AG08395 (cell line): ENCODE measurements around the gene DOC2B.
"Not testable (repeated sequence)": the region's sequence is repeated elsewhere in the genome, so short reads cannot be mapped to it uniquely, and the experiment has no call there.

ENCODE experiments used
- DNase-seq: peaks from one replicate; pipeline ENCODE4 v3.0.0; 2012; ENCODE audit warnings: mixed read lengths, low spot score

Gene DOC2B

GRCh38 chr17:144936-145670 lies 36.3 kb downstream of the DOC2B start:
- DNase-seq = no peak

DNA sequence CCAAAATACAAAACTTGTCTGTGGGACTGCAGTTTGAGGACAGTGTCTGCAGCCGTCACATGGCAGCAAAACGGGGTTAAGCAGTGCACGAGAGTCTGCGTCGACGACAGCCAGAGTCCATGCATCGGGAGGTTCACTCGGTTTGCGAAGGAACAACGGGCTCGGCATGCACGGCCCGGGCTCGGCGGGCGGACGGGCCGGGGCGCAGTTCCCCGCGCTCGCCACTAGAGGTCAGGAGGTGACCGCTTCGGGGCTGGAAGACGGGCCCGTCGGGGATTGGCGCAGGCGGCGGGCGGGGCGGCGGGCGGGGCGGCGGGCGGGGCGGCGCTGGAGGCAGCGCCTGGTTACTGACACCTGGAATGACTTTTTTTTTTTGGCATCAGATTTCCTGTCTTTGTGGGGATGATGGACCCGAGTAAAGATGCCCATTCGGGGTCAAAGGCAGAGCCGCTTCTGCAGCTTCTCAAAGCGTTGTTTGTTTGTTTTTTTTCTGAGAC lies 37.6 kb downstream of the DOC2B start:
- peak; percentile 91 for DNase-seq

DNA sequence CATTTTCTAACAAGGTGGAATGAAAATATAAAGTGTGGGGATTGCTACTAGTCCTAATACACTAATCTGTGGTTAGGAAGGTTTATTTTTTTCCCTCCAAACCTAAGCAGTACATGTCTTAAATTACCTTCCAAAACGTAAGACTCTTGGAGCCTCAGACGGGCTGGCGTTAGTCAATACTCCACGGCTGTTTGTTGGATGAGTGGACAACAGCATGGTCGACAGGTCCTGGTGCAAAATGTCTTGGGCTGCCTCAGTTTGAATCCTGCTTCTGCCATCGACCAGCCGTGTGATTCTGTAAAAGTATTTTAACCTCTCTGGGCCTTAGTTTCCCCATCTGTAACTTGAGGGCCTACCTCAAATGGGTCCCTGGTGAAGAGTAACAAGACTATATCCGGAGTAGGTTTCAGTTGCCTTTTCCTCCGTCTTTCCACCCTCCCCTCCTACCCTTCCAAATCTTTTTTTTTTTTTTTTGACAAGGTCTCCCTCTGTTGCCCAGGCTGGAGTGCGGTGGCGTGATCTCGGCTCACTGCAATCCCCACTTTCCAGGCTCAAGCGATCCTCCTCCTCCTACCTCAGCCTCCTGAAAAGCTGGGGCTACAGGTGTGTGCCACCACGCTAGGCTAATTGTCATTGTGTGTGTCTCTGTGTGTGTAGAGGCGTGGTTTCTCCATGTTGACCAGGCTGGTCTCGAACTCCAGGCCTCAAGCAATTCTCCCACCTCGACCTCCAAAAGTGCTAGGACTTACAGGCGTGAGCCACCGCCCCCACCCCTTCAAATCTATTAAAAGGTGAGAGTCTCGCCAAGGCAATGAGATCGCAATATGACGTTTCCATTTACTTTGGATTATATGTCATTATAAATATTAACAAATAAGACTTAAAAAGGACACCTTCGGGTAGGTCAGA lies 38.3 kb downstream of the DOC2B start:
- no peak for DNase-seq

DNA sequence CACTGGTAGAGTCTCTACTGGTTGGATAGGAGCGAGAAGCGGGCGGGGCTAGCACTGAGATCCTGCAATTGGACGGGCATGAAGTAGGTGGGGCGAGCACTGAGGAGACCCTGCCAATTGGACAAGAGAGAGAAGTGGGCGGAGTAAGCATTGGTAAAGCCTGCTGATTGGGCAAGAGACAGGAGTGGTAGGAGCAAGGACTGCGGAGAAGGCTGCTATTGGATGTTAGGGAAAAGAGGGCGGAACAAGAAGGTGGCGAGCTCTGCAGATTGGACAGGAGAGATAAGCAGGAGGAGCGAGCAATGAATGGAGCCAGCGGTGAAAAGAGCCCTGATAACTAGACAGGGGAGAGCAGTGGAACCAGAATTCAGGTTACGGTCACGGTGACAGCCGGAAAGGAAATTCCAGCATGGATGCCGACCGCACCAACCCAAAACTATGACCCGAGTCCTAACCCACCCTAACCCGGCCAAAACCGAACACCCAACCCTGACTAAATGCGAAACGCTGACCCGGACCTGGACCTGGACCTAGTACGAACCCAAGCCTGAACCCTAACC lies 39.3 kb downstream of the DOC2B start:
- peak; percentile 34 for DNase-seq

DNA sequence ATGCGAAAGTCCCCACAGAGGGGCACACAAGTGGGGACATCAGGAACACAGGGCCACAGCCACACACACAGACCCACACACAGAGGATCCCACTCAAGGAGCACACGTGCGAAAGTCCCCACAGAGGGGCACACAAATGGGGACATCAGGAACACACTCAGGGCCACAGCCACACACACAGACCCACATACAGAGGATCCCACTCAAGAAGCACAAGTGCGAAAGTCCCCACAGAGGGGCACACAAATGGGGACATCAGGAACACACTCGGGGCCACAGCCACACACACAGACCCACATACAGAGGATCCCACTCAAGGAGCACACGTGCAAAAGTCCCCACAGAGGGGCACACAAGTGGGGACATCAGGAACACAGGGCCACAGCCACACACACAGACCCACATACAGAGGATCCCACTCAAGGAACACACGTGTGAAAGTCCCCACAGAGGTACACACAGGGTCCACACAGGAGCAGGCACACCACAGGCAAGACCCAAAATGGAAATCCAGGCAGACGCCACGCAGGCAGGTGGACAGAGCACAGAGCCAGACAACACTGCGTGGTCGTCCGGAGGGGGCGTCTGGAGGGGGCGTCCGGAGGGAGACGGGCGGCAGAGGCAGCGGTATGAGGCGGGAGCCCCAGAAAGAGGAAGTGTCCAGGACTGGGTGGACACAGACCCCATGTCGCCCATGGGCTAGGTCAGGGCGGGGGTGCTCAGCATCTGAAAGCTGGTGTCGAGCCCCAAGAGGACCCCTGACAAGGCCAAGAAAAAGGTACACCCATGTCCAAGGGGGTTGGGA lies 41.8 kb downstream of the DOC2B start:
- DNase-seq = not testable (repeated sequence)

DNA sequence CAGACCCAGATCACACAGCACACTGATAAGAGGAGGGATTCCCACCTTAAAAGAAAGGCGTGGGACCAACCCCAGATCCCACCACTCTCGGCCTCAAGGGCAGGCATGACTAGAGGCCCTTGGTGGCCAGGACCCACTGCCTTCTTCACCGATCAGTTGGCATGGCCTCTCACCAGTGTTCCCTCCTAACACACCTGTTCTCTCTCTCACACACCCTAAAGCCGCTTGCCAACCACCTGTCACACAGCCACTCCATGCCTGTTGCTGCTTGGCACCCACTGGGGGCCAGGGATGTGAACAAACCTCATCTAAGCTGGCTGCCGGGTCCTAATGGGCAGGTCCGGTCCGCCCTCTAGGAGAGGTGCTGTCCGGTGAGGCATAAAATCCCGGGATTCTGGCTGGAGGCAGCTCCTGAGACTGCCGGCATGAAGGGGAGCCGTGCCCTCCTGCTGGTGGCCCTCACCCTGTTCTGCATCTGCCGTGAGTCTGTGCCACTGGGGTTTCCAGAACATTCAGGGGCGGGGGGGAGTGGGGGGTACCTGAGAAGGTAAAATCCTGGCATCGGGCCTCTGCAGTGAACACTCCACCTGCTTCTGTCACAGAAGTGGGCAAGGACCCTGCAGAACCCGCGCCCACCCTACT lies 44.2 kb downstream of the DOC2B start, which contains the start of gene SCGB1C2:
Gene SCGB1C2 (plus strand): TSS at position 404 of the 642 bp plus-strand sequence. CDS start 22 bp downstream, at position 426.
- DNase-seq = not testable (repeated sequence)

DNA sequence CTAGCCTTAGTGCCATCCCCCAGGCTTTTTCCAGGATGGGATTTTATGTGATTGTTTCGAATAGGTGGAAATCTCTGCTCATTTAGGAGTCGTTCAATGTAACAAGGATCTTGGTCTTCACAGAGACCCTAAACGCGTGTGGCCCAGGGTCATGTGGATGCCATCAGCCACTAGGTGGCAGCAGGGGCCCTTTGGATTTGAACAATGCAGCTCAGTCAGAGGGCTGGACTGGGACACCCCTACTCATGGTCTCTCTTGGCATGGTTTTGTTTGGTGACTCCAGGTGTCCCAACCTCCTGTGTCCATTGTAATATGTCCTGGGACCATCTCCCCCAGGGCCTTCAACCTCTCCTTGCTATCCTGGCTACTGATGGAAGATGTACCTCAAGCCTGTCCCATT lies 44.9 kb downstream of the DOC2B start:
- not testable (repeated sequence) for DNase-seq

DNA sequence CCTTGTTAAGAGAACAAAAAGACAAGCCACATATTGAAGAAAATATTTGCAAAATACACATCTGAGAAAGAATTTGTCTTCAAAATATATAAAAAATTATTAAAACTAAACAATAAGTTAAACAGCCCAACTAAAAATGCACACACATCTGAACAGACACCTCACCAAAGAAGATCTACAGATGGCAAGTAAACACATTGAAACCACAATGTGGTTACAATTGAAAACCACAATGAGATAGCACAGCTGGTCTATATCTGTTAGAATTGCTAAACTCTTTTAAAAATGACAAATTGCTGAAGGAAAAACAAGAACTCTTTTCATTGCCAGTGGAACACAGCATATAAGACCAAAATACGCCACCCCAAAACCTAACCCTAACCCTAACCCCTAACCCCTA lies 45.6 kb downstream of the DOC2B start:
- DNase-seq = not testable (repeated sequence)

DNA sequence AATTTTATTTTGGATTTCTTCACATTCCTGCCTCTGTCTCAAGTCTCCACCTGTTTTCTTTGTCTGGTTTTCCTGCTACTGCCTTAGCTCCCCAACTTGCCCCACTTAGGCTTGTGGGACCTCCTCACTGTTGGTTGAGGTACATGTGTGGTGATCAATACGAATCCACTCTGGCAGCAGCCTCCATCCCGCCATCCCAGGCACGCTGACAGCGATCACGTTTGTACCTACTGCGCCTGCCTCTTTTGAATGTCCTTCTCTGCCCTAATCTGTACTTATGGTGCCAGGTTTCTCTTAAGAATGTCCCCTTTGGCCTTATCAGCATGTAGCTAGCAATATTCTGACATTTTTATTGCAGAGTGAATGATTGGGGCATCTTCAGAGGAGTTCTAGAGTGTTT lies 46.4 kb downstream of the DOC2B start:
- DNase-seq = not testable (repeated sequence)

- DNase-seq = not testable (repeated sequence)
Observed at GRCh38 chr17:134332-134785, 47.1 kb downstream of the DOC2B start.

DNA sequence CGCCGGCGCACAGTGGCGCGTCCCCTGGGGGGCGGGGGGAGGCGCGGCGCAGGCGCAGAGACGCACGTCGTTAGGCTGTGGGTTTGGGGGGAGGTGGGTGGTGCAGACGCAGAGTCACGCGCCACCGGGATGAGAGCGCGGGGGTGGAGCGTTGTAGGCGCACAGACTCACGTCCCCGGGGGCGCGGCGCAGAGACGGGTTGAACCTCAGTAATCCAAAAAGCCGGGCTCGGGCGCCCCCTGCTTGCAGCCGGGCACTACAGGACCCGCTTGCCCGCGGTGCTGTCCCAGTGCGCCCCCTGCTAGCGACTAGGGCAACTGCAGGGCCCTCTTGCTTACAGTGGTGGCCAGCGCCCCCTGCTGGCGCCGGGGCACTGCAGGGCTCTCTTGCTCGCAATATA lies 47.5 kb downstream of the DOC2B start:
- DNase-seq = not testable (repeated sequence)

DNA sequence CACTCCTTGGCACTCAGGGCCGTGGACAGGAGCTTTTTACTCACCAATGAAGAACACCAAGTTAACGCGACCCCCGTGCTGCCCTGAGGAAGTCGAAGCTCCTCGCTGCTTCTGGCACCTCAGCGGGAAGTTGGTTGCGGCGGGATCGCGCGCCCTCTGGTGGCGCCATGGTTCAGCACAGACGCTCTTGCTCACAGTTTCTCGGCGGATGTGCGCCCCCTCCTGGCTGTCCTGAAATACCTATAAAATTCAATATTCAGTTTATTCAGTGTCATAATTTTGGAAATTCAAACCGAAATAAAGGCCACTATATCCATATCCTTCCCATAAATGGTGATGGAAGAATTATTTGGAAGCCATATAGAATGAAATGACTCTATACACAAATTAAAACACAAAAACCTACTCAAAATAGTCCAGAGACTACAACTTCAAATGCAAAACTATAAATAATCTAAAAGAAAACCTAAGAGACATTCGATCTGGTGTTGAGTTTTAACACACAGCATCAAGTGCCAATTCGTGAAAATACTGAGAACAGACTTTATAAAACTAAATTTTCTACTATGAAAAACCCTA lies 63.0 kb downstream of the DOC2B start:
- DNase-seq = not testable (repeated sequence)

DNA sequence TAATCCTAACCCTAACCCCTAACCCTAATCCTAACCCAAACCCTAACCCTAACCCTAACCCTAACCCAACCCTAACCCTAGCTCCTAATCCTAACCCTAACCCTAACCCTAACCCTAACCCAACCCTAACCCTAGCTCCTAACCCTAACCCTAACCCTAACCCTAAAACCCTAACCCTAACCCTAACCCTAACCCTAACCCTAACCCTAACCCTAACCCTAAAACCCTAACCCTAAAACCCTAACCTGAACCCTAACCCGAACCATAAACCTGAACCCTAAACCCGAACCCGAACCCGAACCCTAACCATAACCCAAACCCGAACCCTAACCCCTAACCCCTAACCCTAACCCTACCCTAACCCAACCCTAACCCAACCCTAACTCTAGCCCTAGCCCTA lies 68.3 kb downstream of the DOC2B start:
- DNase-seq = not testable (repeated sequence)
